ENCODE measurements around the gene PRR7. TPM values are rescaled to one million over a fixed set of nuclear protein-coding genes. Genes with fewer than 3 reads are reported as not detected.
A peak's percentile ranks its signal among the peaks of the same experiment; 100 is the strongest.
"Not testable (repeated sequence)": the region's sequence is repeated elsewhere in the genome, so short reads cannot be mapped to it uniquely, and the experiment has no call there.

Gene PRR7
- total and polyA plus RNA-seq, 7 donors: 0.39 to 3.8 (median 1.8) TPM

- Histone ChIP-seq H3K36me3 (ENCODE audit: insufficient read depth in 1 of 2, low read depth in 1 of 2) (peaks cover 0 to 61% of the 10 kb centered on the region in 2 donors), H3K9me3 (no peaks in the 10 kb centered on the region), H3K4me1 (peaks cover 36% of the 10 kb centered on the region), H3K27ac (peak overlapping the region; percentile 78), H3K27me3 (ENCODE audit: insufficient read depth in 3 of 3, low read length in 2 of 3) (no peaks in the 10 kb centered on the region), H3K4me3 (no peak overlapping the region)
- intact Hi-C loops (cut with DNase I): no loop called here
- DNase-seq (peak in 1 of 2 donors; percentile 78), ATAC-seq (peak; percentile 21 to 67 (median 62))
- TF ChIP-seq, protein P1, sequence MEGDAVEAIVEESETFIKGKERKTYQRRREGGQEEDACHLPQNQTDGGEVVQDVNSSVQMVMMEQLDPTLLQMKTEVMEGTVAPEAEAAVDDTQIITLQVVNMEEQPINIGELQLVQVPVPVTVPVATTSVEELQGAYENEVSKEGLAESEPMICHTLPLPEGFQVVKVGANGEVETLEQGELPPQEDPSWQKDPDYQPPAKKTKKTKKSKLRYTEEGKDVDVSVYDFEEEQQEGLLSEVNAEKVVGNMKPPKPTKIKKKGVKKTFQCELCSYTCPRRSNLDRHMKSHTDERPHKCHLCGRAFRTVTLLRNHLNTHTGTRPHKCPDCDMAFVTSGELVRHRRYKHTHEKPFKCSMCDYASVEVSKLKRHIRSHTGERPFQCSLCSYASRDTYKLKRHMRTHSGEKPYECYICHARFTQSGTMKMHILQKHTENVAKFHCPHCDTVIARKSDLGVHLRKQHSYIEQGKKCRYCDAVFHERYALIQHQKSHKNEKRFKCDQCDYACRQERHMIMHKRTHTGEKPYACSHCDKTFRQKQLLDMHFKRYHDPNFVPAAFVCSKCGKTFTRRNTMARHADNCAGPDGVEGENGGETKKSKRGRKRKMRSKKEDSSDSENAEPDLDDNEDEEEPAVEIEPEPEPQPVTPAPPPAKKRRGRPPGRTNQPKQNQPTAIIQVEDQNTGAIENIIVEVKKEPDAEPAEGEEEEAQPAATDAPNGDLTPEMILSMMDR (IDR thresholded peaks at IDR 0.05): no peak
- WGBS, 3 donors: 54 to 68% (median 57%) methylated on average over 22 of the region's 22 CpGs
Observed at GRCh38 chr5:177483994-177484901, 37.6 kb downstream of the PRR7 start.

DNA sequence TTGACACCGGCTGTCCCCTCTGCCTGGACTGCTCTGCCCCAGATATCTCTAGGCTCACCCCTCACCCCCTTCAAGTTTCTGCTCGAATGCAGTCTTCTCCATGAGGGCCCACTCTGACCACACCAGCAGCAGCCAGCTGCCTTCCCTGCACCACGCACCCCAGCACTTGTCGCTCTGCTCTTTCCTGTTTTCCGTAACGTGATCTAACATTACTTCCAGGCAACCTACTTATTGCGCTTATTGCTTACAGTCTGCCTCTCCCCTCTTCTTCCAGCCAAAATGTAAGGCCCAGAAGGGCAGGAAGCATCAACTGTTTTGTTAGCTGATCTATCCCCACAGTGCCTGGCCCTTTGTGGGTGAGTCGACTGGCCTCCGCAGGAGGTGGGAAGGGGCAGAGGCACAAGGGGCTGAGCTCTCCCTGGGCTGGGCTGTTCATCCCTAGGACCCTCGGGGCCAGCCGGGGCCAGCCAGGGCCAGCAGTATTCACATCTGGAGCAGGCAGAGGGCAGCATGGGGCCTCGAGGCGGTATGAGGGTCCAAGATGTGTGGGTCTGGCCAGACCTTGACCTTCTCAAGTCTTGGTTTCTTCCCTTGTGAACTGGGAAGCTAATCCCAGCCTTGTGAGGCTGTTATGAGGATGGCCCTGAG, 38.4 kb downstream of the PRR7 start:
- ATAC-seq (peak in 2 of 4 donors; percentile 6 to 7), DNase-seq (no peak)
- no peaks in the 10 kb centered on the region for H3K9me3 ChIP-seq
- H3K4me3 ChIP-seq: no peak overlapping the region
- peaks cover 28% of the 10 kb centered on the region for H3K4me1 ChIP-seq
- intact Hi-C loops (cut with DNase I): no loop called here
- 33 to 49% (median 35%) methylated on average over 13 of the region's 13 CpGs for WGBS, 3 donors
- H3K36me3 ChIP-seq (ENCODE audit: insufficient read depth in 1 of 2, low read depth in 1 of 2): peaks cover 0 to 69% of the 10 kb centered on the region in 2 donors
- H3K27ac ChIP-seq: peak overlapping the region; percentile 78
- H3K27me3 ChIP-seq (ENCODE audit: insufficient read depth in 3 of 3, low read length in 2 of 3): no peaks in the 10 kb centered on the region
- TF ChIP-seq, protein P1 (IDR thresholded peaks at IDR 0.05): no peak

DNA sequence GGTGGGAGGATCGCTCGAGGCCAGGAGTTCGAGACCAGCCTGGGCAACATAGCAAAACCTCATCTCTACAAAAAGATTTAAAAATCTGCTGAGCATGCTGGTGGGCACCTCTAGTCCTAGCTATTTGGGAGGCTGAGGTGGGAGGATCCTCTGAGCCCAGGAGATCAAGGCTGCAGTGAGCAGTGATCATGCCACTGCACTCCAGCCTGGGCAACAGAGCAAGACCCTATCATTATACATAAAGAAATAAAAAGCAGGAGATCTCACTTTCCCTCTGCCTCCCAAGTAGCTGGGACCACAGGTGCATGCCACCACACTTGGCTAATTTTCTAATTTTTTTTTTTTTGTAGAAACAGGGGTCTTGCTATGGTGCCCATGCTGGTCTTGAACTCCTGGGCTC, 39.1 kb downstream of the PRR7 start:
- intact Hi-C loops (cut with DNase I); H3K4me3 ChIP-seq; H3K27me3 ChIP-seq (ENCODE audit: insufficient read depth in 3 of 3, low read length in 2 of 3); H3K9me3 ChIP-seq; ATAC-seq; DNase-seq: not testable (repeated sequence)
- peaks cover 0 to 76% of the 10 kb centered on the region in 2 donors for H3K36me3 ChIP-seq (ENCODE audit: insufficient read depth in 1 of 2, low read depth in 1 of 2)
- H3K4me1 ChIP-seq: peaks cover 24% of the 10 kb centered on the region
- WGBS, 3 donors: 94 to 95% (median 94%) methylated on average over 3 of the region's 3 CpGs
- H3K27ac ChIP-seq: peak overlapping the region; percentile 78

- DNase-seq (no peak), ATAC-seq (no peak)
- Histone ChIP-seq H3K9me3 (no peaks in the 10 kb centered on the region), H3K4me3 (no peak overlapping the region), H3K27me3 (ENCODE audit: insufficient read depth in 3 of 3, low read length in 2 of 3) (no peaks in the 10 kb centered on the region), H3K27ac (no peak overlapping the region), H3K36me3 (ENCODE audit: insufficient read depth in 1 of 2, low read depth in 1 of 2) (peaks cover 0 to 81% of the 10 kb centered on the region in 2 donors), H3K4me1 (peaks cover 24% of the 10 kb centered on the region)
- intact Hi-C loops (cut with DNase I): no loop called here
- TF ChIP-seq, protein P1 (IDR thresholded peaks at IDR 0.05): no peak
- 91 to 97% (median 97%) methylated on average over 3 of the region's 3 CpGs for WGBS, 3 donors
Observed at GRCh38 chr5:177486256-177486655, 39.6 kb downstream of the PRR7 start.

GRCh38 chr5:177487144-177487543, 40.5 kb downstream of the PRR7 start:
- Histone ChIP-seq H3K36me3 (ENCODE audit: insufficient read depth in 1 of 2, low read depth in 1 of 2) (peaks cover 0 to 83% of the 10 kb centered on the region in 2 donors), H3K27me3 (ENCODE audit: insufficient read depth in 3 of 3, low read length in 2 of 3) (no peaks in the 10 kb centered on the region), H3K4me1 (peaks cover 27% of the 10 kb centered on the region), H3K4me3 (no peak overlapping the region), H3K9me3 (no peaks in the 10 kb centered on the region), H3K27ac (peak overlapping the region; percentile 10)
- ATAC-seq (no peak), DNase-seq (peak in 1 of 2 donors; percentile 47)
- TF ChIP-seq, protein P1 (IDR thresholded peaks at IDR 0.05): no peak
- intact Hi-C loops (cut with DNase I): no loop called here
- WGBS, 3 donors: 82 to 92% (median 83%) methylated on average over 8 of the region's 8 CpGs

All from psoas muscle (tissue), 8 donors.